ENCODE data around the gene CTF1.

The CTF1 gene

GRCh38 chr16:30947541-30947858 lies 51.1 kb downstream of the CTF1 start:
- Histone ChIP-seq H3K27me3 (ENCODE audit: control insufficient read depth in 2 of 2, insufficient read depth in 2 of 2, low read length in 2 of 2) (no peaks in the 10 kb centered on the region), H3K36me3 (ENCODE audit: control insufficient read depth in 2 of 2, insufficient read depth in 2 of 2, low read length in 2 of 2) (peaks cover 0 to 5% of the 10 kb centered on the region in 2 donors), H3K4me1 (ENCODE audit: control insufficient read depth in 2 of 2, insufficient read depth in 2 of 2, low read length in 2 of 2) (peaks cover 21 to 27% of the 10 kb centered on the region in 2 donors), H3K27ac (ENCODE audit: low read depth in 2 of 2, low read length in 2 of 2) (peak overlapping the region in 1 of 2 donors; percentile 90), H3K4me3 (ENCODE audit: low read length in 2 of 2) (no peak overlapping the region), H3K9ac (ENCODE audit: low read depth in 1 of 2, low read length in 2 of 2) (no peak overlapping the region), H3K9me3 (ENCODE audit: control insufficient read depth in 2 of 2, low read length in 2 of 2) (no peaks in the 10 kb centered on the region)

DNA sequence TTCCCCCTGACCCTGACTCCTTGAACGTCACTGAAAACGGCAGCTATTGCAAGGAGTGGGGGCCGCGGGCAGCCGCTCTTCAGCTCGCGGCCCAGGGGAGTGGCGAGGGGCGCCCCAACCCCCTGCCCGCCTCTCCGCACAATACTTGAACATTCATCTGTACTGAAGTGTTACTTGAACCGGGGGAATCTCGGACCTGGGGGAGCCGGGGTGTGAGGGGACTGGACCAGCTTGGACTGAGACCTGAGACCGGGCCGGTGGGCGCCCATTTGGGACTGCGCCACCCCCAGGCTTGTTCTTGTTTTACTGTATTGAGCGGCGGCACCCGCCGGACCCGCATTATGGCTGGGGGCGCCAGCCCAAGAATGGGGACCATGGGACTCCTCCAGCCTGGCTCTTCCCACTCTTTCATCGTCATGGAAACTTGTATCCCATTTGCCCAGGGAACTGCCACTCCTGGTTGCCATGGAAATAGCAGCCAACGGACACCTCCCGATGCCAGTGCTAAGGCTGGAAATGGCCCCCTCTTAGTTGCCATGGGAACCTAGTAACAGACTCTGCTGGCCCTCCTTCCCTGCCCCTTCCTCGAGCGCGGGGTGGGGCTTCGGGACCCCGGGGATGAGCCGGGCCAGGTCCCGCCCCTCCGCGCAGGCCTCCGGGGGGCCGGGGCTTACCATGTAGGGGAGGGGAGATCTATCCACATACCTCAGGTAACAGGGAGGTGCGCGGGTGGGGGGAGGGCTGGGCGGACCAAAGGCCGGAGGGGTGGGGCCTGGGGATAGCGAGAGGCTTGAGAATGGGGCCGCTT lies 51.6 kb downstream of the CTF1 start:
- H3K9me3 ChIP-seq (ENCODE audit: control insufficient read depth in 2 of 2, low read length in 2 of 2): no peaks in the 10 kb centered on the region
- peaks cover 16 to 22% of the 10 kb centered on the region in 2 donors for H3K4me1 ChIP-seq (ENCODE audit: control insufficient read depth in 2 of 2, insufficient read depth in 2 of 2, low read length in 2 of 2)
- peak overlapping the region; percentile 71 to 75 for H3K4me3 ChIP-seq (ENCODE audit: low read length in 2 of 2)
- peak overlapping the region in 1 of 2 donors; percentile 81 for H3K9ac ChIP-seq (ENCODE audit: low read depth in 1 of 2, low read length in 2 of 2)
- H3K27ac ChIP-seq (ENCODE audit: low read depth in 2 of 2, low read length in 2 of 2): peak overlapping the region; percentile 74 to 90
- H3K36me3 ChIP-seq (ENCODE audit: control insufficient read depth in 2 of 2, insufficient read depth in 2 of 2, low read length in 2 of 2): no peaks in the 10 kb centered on the region
- no peaks in the 10 kb centered on the region for H3K27me3 ChIP-seq (ENCODE audit: control insufficient read depth in 2 of 2, insufficient read depth in 2 of 2, low read length in 2 of 2)

GRCh38 chr16:30948667-30949649 lies 52.5 kb downstream of the CTF1 start, which contains the start of gene ORAI3:
TSS of gene ORAI3 (plus strand) at chr16:30949068. CDS start at chr16:30949290, 222 bp downstream.
- peak within 1 kb of the TSS; percentile 74 to 90 for H3K27ac ChIP-seq (ENCODE audit: low read depth in 2 of 2, low read length in 2 of 2)
- no peaks in the 10 kb centered on the region for H3K27me3 ChIP-seq (ENCODE audit: control insufficient read depth in 2 of 2, insufficient read depth in 2 of 2, low read length in 2 of 2)
- H3K9me3 ChIP-seq (ENCODE audit: control insufficient read depth in 2 of 2, low read length in 2 of 2): no peaks in the 10 kb centered on the region
- H3K4me3 ChIP-seq (ENCODE audit: low read length in 2 of 2): peak within 1 kb of the TSS; percentile 71 to 75
- H3K9ac ChIP-seq (ENCODE audit: low read depth in 1 of 2, low read length in 2 of 2): peak within 1 kb of the TSS; percentile 54 to 81
- H3K4me1 ChIP-seq (ENCODE audit: control insufficient read depth in 2 of 2, insufficient read depth in 2 of 2, low read length in 2 of 2): peaks cover 19 to 24% of the 10 kb centered on the region in 2 donors
- no peaks in the 10 kb centered on the region for H3K36me3 ChIP-seq (ENCODE audit: control insufficient read depth in 2 of 2, insufficient read depth in 2 of 2, low read length in 2 of 2)

DNA sequence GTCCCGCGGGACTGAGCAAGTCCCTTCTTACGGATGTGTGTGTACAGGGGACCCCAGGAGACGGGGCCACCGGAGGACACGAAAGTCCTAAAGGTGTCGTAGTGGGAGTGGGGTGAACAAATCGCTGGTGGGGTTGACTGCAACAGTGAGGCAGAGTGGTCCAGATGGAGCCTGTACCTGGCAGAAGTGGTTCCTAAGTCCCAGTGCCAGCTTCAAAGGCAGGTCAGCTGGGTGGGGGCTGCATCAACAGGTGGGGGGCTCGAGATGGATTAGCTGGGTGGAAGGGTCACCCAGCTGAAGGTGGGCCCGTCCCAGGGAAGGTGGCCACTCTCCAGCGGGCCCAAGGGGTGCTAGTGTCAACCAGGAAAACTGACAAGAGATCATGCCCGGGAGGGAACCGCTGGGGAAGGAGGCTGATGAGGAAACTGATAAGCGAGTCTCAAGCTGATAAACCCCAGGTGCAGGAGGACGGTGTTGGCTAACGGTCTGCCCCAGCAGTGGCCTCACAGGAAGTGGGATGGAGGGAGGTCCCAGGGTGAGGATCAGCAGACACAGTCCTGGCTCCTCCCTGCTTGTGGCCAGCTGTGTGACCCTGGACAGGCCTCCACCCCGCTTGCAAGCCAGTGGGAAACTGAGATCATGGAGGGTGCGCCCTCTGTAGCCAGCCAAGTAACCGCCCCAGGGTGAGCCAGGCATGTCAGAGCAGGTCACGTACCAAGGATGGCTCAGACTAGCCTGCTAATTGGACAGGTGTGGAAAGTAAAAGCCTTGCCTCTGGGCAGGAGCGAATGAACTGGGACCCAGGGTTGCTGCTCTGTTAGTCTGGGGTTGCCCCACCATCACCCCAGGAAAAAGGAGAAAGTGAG lies 53.5 kb downstream of the CTF1 start:
- Histone ChIP-seq H3K4me3 (ENCODE audit: low read length in 2 of 2) (peak overlapping the region; percentile 71 to 75), H3K27me3 (ENCODE audit: control insufficient read depth in 2 of 2, insufficient read depth in 2 of 2, low read length in 2 of 2) (no peaks in the 10 kb centered on the region), H3K9ac (ENCODE audit: low read depth in 1 of 2, low read length in 2 of 2) (peak overlapping the region; percentile 54 to 81), H3K4me1 (ENCODE audit: control insufficient read depth in 2 of 2, insufficient read depth in 2 of 2, low read length in 2 of 2) (peaks cover 19 to 25% of the 10 kb centered on the region in 2 donors), H3K27ac (ENCODE audit: low read depth in 2 of 2, low read length in 2 of 2) (peak overlapping the region; percentile 74 to 90), H3K9me3 (ENCODE audit: control insufficient read depth in 2 of 2, low read length in 2 of 2) (no peaks in the 10 kb centered on the region), H3K36me3 (ENCODE audit: control insufficient read depth in 2 of 2, insufficient read depth in 2 of 2, low read length in 2 of 2) (no peaks in the 10 kb centered on the region)

- peak overlapping the region; percentile 71 to 75 for H3K4me3 ChIP-seq (ENCODE audit: low read length in 2 of 2)
- peaks cover 19 to 25% of the 10 kb centered on the region in 2 donors for H3K4me1 ChIP-seq (ENCODE audit: control insufficient read depth in 2 of 2, insufficient read depth in 2 of 2, low read length in 2 of 2)
- H3K27me3 ChIP-seq (ENCODE audit: control insufficient read depth in 2 of 2, insufficient read depth in 2 of 2, low read length in 2 of 2): no peaks in the 10 kb centered on the region
- H3K36me3 ChIP-seq (ENCODE audit: control insufficient read depth in 2 of 2, insufficient read depth in 2 of 2, low read length in 2 of 2): no peaks in the 10 kb centered on the region
- H3K9me3 ChIP-seq (ENCODE audit: control insufficient read depth in 2 of 2, low read length in 2 of 2): no peaks in the 10 kb centered on the region
- H3K27ac ChIP-seq (ENCODE audit: low read depth in 2 of 2, low read length in 2 of 2): peak overlapping the region; percentile 74 to 90
- peak overlapping the region; percentile 54 to 81 for H3K9ac ChIP-seq (ENCODE audit: low read depth in 1 of 2, low read length in 2 of 2)
Observed at GRCh38 chr16:30950516-30951065, 54.2 kb downstream of the CTF1 start.

- Histone ChIP-seq H3K9me3 (ENCODE audit: control insufficient read depth in 2 of 2, low read length in 2 of 2) (no peaks in the 10 kb centered on the region), H3K27me3 (ENCODE audit: control insufficient read depth in 2 of 2, insufficient read depth in 2 of 2, low read length in 2 of 2) (no peaks in the 10 kb centered on the region), H3K4me1 (ENCODE audit: control insufficient read depth in 2 of 2, insufficient read depth in 2 of 2, low read length in 2 of 2) (peaks cover 19 to 25% of the 10 kb centered on the region in 2 donors), H3K9ac (ENCODE audit: low read depth in 1 of 2, low read length in 2 of 2) (no peak overlapping the region), H3K27ac (ENCODE audit: low read depth in 2 of 2, low read length in 2 of 2) (no peak overlapping the region), H3K4me3 (ENCODE audit: low read length in 2 of 2) (no peak overlapping the region), H3K36me3 (ENCODE audit: control insufficient read depth in 2 of 2, insufficient read depth in 2 of 2, low read length in 2 of 2) (no peaks in the 10 kb centered on the region)
Observed at GRCh38 chr16:30951193-30951592, 54.8 kb downstream of the CTF1 start.

DNA sequence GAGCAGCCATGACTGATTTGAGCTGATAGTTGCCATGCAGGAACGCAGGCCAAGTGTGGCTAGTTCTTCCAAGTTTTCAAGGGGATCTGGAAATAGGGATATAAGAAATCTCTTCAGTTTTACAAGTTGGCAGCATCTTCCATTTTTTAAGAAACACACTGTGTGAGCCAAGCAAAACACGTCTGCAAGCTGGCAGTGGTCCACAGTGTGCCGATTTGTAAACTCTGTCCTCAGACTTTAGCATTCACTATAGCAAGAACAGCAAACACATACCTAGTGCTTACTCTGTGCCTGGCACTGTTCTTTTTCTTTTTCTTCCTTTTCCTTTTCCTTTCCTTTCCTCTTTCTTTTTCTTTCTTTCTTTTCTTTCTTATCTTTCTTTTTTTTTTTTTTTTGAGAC lies 55.3 kb downstream of the CTF1 start:
- no peaks in the 10 kb centered on the region for H3K27me3 ChIP-seq (ENCODE audit: control insufficient read depth in 2 of 2, insufficient read depth in 2 of 2, low read length in 2 of 2)
- H3K9ac ChIP-seq (ENCODE audit: low read depth in 1 of 2, low read length in 2 of 2): no peak overlapping the region
- H3K36me3 ChIP-seq (ENCODE audit: control insufficient read depth in 2 of 2, insufficient read depth in 2 of 2, low read length in 2 of 2): no peaks in the 10 kb centered on the region
- H3K4me3 ChIP-seq (ENCODE audit: low read length in 2 of 2): no peak overlapping the region
- H3K9me3 ChIP-seq (ENCODE audit: control insufficient read depth in 2 of 2, low read length in 2 of 2): no peaks in the 10 kb centered on the region
- H3K4me1 ChIP-seq (ENCODE audit: control insufficient read depth in 2 of 2, insufficient read depth in 2 of 2, low read length in 2 of 2): peaks cover 21 to 25% of the 10 kb centered on the region in 2 donors
- H3K27ac ChIP-seq (ENCODE audit: low read depth in 2 of 2, low read length in 2 of 2): no peak overlapping the region

DNA sequence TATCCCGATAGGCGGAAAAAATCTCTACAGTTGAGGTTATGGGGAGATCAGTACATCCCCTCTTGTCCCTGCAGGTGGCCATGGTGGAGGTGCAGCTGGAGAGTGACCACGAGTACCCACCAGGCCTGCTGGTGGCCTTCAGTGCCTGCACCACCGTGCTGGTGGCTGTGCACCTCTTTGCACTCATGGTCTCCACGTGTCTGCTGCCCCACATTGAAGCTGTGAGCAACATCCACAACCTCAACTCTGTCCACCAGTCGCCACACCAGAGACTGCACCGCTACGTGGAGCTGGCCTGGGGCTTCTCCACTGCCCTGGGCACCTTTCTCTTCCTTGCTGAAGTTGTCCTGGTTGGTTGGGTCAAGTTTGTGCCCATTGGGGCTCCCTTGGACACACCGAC lies 56.7 kb downstream of the CTF1 start:
- no peak overlapping the region for H3K27ac ChIP-seq (ENCODE audit: low read depth in 2 of 2, low read length in 2 of 2)
- H3K27me3 ChIP-seq (ENCODE audit: control insufficient read depth in 2 of 2, insufficient read depth in 2 of 2, low read length in 2 of 2): no peaks in the 10 kb centered on the region
- H3K36me3 ChIP-seq (ENCODE audit: control insufficient read depth in 2 of 2, insufficient read depth in 2 of 2, low read length in 2 of 2): no peaks in the 10 kb centered on the region
- H3K4me1 ChIP-seq (ENCODE audit: control insufficient read depth in 2 of 2, insufficient read depth in 2 of 2, low read length in 2 of 2): peaks cover 23 to 25% of the 10 kb centered on the region in 2 donors
- H3K9ac ChIP-seq (ENCODE audit: low read depth in 1 of 2, low read length in 2 of 2): no peak overlapping the region
- no peak overlapping the region for H3K4me3 ChIP-seq (ENCODE audit: low read length in 2 of 2)
- H3K9me3 ChIP-seq (ENCODE audit: control insufficient read depth in 2 of 2, low read length in 2 of 2): no peaks in the 10 kb centered on the region
